B cell (primary cell): ENCODE results near the gene WTAP.

ENCODE experiments used
- EZH2 ChIP-seq: IDR thresholded peaks from 2 replicates; pipeline ENCODE4 v1.6.1; 2012; ENCODE audit warnings: borderline replicate concordance, low read depth, mild to moderate bottlenecking, moderate library complexity, low read length; ENCODE audit not compliant: insufficient read depth, poor library complexity, severe bottlenecking
- TF ChIP-seq, protein P1 (sequence below): fragments of 200-600 bp; IDR thresholded peaks from one replicate; pipeline ENCODE4 v1.8.0; 2022; ENCODE audit warnings: antibody characterized with exemption, mild to moderate bottlenecking

DNA sequence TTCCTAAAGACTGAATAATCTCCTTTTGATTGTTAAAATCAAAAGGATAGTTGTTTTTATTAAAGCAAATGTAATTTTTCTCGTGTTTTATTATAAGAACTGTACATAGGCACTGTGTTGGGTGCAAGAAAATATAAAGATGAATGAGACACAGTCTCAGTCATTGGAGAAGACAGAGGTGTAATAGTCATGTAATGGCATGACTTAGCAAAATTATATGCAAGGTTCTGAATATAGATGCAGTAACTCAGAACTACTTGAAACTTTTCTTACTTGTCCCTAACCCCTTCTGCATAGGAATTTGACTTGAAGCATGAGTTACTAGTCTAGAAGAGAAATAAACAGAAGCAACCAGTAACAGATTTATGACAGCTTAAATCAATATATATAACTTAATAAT, 14.9 kb downstream of the WTAP start:
- TF ChIP-seq, protein P1, sequence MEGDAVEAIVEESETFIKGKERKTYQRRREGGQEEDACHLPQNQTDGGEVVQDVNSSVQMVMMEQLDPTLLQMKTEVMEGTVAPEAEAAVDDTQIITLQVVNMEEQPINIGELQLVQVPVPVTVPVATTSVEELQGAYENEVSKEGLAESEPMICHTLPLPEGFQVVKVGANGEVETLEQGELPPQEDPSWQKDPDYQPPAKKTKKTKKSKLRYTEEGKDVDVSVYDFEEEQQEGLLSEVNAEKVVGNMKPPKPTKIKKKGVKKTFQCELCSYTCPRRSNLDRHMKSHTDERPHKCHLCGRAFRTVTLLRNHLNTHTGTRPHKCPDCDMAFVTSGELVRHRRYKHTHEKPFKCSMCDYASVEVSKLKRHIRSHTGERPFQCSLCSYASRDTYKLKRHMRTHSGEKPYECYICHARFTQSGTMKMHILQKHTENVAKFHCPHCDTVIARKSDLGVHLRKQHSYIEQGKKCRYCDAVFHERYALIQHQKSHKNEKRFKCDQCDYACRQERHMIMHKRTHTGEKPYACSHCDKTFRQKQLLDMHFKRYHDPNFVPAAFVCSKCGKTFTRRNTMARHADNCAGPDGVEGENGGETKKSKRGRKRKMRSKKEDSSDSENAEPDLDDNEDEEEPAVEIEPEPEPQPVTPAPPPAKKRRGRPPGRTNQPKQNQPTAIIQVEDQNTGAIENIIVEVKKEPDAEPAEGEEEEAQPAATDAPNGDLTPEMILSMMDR, result no peak
- TF ChIP-seq EZH2, result no peak
